Nephron progenitor cell (in vitro differentiated cells): ENCODE data around the gene LRBA.

Source experiments
- DNase-seq: peaks from one replicate; pipeline ENCODE4 v3.0.0; 2021
- H3K27ac Mint-ChIP-seq: 2 replicates; pipeline ENCODE4 v1.8.0; 2021; ENCODE audit warnings: mild to moderate bottlenecking, moderate library complexity, mixed read lengths
- H3K27me3 Mint-ChIP-seq: 2 replicates; pipeline ENCODE4 v1.8.0; 2021; ENCODE audit warnings: mild to moderate bottlenecking, low read depth, mixed read lengths; ENCODE audit not compliant: poor library complexity
- H3K36me3 Mint-ChIP-seq: 2 replicates; pipeline ENCODE4 v1.8.0; 2021; ENCODE audit warnings: low read depth, mixed read lengths
- H3K4me1 Mint-ChIP-seq: 2 replicates; pipeline ENCODE4 v1.8.0; 2021; ENCODE audit warnings: mixed read lengths
- H3K4me3 Mint-ChIP-seq: 2 replicates; pipeline ENCODE4 v1.8.0; 2021; ENCODE audit warnings: mild to moderate bottlenecking, moderate library complexity, mixed read lengths
- H3K9me3 Mint-ChIP-seq: 2 replicates; pipeline ENCODE4 v1.8.0; 2021; ENCODE audit warnings: mild to moderate bottlenecking, moderate library complexity, mixed read lengths
- TF ChIP-seq, protein P1 (sequence below): fragments of 200-600 bp; sonication (generic); IDR thresholded peaks from 2 replicates; pipeline ENCODE4 v1.5.0; 2021; ENCODE audit warnings: antibody characterized with exemption

LRBA gene

DNA sequence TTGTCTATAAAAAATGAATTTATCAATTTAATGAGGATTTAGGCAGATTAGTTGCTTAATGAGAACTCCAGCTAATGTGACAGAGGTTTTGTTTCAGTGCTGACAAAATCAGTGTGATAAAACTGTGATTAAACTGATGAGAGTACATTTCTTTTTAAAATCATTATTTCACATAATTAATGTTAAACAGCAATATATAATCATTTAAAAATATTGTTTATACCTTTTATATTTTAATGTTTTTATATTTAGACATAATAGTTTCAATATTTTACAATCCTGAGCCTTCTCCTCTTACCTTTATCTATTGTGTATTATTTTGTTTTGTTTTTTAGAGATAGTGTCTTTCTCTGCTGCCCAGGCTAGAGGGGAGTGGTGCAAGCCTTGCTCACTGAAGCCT lies 480.3 kb downstream of the LRBA start:
- TF ChIP-seq, protein P1, sequence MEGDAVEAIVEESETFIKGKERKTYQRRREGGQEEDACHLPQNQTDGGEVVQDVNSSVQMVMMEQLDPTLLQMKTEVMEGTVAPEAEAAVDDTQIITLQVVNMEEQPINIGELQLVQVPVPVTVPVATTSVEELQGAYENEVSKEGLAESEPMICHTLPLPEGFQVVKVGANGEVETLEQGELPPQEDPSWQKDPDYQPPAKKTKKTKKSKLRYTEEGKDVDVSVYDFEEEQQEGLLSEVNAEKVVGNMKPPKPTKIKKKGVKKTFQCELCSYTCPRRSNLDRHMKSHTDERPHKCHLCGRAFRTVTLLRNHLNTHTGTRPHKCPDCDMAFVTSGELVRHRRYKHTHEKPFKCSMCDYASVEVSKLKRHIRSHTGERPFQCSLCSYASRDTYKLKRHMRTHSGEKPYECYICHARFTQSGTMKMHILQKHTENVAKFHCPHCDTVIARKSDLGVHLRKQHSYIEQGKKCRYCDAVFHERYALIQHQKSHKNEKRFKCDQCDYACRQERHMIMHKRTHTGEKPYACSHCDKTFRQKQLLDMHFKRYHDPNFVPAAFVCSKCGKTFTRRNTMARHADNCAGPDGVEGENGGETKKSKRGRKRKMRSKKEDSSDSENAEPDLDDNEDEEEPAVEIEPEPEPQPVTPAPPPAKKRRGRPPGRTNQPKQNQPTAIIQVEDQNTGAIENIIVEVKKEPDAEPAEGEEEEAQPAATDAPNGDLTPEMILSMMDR, result no peak
- no peak overlapping the region for H3K4me3 Mint-ChIP-seq
- H3K27me3 Mint-ChIP-seq, result no peaks in the 10 kb centered on the region

DNA sequence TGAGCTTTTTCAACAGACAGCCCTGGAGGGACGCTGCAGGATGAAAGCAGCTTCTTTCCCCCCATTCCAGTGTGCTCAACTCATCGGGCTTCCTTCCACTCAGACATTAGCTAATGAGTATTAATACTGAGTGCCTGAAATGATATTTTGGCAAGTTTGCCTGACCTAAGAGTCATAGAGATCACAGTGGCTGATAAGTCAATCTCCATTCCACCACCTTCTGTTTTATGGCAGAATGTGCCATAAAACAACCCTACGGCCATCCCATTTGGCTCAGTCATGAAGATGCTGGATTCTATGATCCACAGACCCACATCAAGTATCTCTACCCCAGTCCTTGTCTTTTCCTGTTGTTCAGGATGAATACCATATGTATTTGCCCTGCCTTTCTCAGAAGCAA lies 481.4 kb downstream of the LRBA start:
- H3K4me3 Mint-ChIP-seq, result no peak overlapping the region
- TF ChIP-seq, protein P1, result no peak
- no peaks in the 10 kb centered on the region for H3K4me1 Mint-ChIP-seq
- DNase-seq, result no peak
- no peaks in the 10 kb centered on the region for H3K9me3 Mint-ChIP-seq
- peak overlapping the region; percentile 77 for H3K27ac Mint-ChIP-seq
- no peaks in the 10 kb centered on the region for H3K36me3 Mint-ChIP-seq
- H3K27me3 Mint-ChIP-seq, result no peaks in the 10 kb centered on the region

More for the DNA sequence above, 480.3 kb downstream of the LRBA start:
- H3K4me1 Mint-ChIP-seq, result no peaks in the 10 kb centered on the region
- H3K36me3 Mint-ChIP-seq, result no peaks in the 10 kb centered on the region
- H3K9me3 Mint-ChIP-seq, result no peaks in the 10 kb centered on the region
- H3K27ac Mint-ChIP-seq, result peak overlapping the region; percentile 64
- no peak for DNase-seq

DNA sequence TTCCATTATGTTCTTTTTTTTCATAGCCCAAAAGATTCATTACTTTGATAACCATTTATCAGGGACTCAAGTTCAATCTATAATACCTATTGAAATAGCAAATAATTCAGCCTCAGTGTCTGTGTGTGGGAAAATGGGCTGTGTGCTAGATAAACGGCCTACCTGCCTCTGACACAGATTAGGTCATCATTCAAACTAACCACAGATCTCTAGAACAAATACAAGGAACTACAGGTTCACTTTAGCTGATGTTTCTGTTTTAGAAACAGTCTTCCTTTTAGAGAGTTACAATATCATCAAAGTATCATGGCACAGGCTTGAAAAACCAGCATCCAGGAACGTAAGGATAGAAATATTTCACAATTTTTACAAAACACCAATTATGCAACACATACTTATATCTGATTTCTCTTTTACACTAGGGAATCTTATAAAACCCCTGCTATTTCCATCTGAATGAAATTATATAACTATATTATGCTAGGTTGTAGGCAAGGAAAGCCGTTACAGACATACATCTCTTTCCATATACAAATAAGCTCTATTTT lies 489.7 kb downstream of the LRBA start:
- Mint-ChIP-seq H3K4me1 (no peaks in the 10 kb centered on the region), H3K9me3 (no peaks in the 10 kb centered on the region), H3K4me3 (no peak overlapping the region), H3K27me3 (peaks cover 2% of the 10 kb centered on the region), H3K27ac (no peak overlapping the region), H3K36me3 (no peaks in the 10 kb centered on the region)
- TF ChIP-seq, protein P1, result no peak
- no peak for DNase-seq

DNA sequence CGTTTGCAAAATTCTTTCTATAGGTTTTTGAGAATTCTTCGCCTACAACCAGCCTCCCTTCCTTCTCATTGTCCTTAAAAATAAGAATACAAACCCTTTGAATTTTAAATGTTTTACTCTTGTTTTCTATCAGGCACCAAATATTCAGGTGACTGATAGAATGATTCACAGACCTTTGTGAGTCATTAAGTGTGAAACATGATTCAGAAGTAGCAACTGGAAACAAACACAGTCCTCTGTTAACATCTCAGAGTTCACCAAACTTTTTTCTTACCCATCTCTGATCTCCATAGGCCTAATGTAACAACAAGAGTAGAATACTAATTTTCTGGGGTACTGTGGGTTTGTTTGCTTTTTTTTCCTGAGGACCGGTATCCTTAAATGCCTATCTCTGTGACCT lies 496.5 kb downstream of the LRBA start:
- Mint-ChIP-seq H3K4me3 (no peak overlapping the region), H3K36me3 (no peaks in the 10 kb centered on the region), H3K9me3 (no peaks in the 10 kb centered on the region), H3K27me3 (peaks cover 2% of the 10 kb centered on the region), H3K27ac (peak overlapping the region; percentile 26), H3K4me1 (peaks cover 4% of the 10 kb centered on the region)
- TF ChIP-seq, protein P1, result no peak
- DNase-seq, result no peak

DNA sequence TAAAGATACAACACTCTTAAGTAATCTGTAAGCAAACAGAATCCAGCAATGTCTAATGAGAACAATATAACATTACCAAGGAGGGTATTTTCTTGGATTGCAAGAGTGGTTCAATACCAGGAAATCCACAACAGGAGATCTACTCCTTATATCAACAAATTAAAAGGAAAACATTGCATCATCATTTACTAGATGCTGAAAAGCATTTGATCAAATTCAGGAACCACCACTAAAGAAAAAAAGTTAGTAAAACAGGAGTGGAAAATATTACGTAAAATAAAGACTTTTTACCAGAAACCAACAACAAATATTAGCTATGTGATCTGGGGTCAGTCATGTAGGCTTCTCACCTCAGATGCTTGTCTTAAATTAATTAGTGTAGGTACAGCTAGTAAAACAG lies 499.9 kb downstream of the LRBA start:
- Mint-ChIP-seq H3K4me1 (peaks cover 4% of the 10 kb centered on the region), H3K4me3 (no peak overlapping the region), H3K27ac (no peak overlapping the region), H3K9me3 (no peaks in the 10 kb centered on the region), H3K27me3 (no peaks in the 10 kb centered on the region), H3K36me3 (no peaks in the 10 kb centered on the region)
- TF ChIP-seq, protein P1, result no peak
- no peak for DNase-seq

DNA sequence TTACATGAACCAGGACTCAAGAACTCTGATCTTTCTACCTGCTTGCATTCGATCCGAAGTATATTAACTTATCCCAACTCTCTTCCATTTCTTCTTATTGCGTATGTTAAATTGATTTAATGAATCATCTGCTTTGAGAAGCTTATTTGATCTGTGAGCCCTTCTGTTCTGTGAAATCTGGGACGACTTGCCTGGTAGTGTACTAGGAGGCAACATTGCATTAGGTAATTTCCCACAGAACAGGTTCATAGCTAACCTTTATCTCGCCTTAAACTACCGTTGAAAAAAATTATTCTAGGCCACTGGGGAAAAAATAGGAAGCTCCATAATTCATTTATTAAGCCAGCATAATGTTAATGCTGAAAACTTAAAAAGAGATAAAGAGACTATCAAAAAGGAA lies 500.4 kb downstream of the LRBA start:
- TF ChIP-seq, protein P1, result no peak
- no peaks in the 10 kb centered on the region for H3K9me3 Mint-ChIP-seq
- no peak overlapping the region for H3K4me3 Mint-ChIP-seq
- H3K27me3 Mint-ChIP-seq, result no peaks in the 10 kb centered on the region
- no peak for DNase-seq
- H3K4me1 Mint-ChIP-seq, result peaks cover 4% of the 10 kb centered on the region
- H3K36me3 Mint-ChIP-seq, result no peaks in the 10 kb centered on the region
- no peak overlapping the region for H3K27ac Mint-ChIP-seq
